ENCODE measurements around the gene ST8SIA4. TPM values are rescaled to one million over a fixed set of nuclear protein-coding genes. Genes with fewer than 3 reads are reported as not detected.

Gene ST8SIA4
- total and polyA plus RNA-seq, 3 donors from 2014 or later: 0.39 to 0.94 (median 0.93) TPM

DNA sequence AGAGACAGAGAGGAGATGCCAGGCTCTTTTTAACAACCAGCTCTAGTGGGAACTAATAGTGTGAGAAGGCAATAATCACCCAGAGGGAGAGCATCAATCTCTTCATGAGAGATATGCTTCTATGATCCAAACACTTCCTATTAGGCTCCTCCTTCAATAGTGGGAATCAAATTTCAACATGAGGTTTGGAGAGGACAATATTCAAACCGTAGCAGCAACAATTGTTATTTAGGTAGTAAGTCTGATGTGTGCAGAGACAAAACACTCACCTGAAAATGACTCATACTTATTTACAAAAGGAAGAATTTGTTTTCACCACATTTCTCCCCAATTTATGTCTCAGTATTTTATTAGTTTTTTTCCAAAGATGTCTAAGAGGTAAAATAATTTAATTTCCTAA, 144.3 kb downstream of the ST8SIA4 start:
- no peak for DNase-seq
- Histone ChIP-seq H3K27ac (no peak overlapping the region), H3K4me1 (no peaks in the 10 kb centered on the region), H3K9me3 (no peaks in the 10 kb centered on the region), H3K36me3 (ENCODE audit: low read depth, missing control alignments) (no peaks in the 10 kb centered on the region), H3K4me3 (no peak overlapping the region), H3K27me3 (no peaks in the 10 kb centered on the region)
- 56 to 65% methylated on average over 1 of the region's 1 CpG for WGBS, 2 donors
- no peak for TF ChIP-seq CTCF (IDR thresholded peaks at IDR 0.05)
- intact Hi-C loops (cut with DNase I; ENCODE audit: low total_unique reads): no loop called here

DNA sequence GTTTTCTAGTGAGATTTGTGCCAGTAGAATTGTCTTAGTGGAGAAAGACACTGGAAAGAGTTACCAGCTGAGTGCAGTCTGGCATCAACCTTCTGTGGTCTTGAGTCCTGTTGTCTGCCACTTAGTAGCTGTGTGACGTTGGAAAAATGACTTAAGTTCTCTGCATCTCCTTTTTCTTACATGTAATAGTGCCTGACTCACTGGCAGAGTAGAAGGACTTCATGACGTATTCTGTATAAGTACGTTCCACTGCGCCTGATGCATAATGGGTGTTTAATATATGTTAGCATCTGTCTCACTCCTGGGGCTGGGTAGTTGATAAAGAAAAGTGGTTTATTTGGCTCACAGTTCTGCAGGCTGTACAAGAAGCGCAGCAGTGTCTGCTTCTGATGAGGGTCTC, 144.8 kb downstream of the ST8SIA4 start:
- intact Hi-C loops (cut with DNase I; ENCODE audit: low total_unique reads): no loop called here

DNA sequence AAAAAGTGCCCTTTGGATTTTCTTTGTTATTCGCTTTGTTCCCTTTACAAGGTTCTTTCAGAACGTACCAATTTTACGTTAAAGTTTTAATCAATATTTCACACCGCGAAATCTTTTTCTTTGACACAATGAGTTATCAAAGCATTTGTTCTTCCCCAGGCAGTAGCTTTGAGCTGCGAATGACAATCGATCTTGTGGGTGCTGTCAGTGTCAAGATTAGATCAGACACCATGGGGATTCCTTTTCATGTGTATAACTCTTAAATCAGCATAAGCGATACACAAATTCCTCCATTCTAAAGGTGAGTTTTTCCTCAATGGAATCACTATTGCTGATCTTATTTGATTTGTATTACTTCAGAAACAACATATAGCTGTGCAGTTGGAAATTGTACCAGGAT, 145.5 kb downstream of the ST8SIA4 start:
- intact Hi-C loops (cut with DNase I; ENCODE audit: low total_unique reads): no loop called here
- no peak for DNase-seq
- Histone ChIP-seq H3K4me1 (no peaks in the 10 kb centered on the region), H3K9me3 (no peaks in the 10 kb centered on the region), H3K4me3 (no peak overlapping the region), H3K27ac (no peak overlapping the region), H3K27me3 (no peaks in the 10 kb centered on the region), H3K36me3 (ENCODE audit: low read depth, missing control alignments) (no peaks in the 10 kb centered on the region)
- whole genome bisulfite sequencing, 2 donors: 54 to 68% methylated on average over 8 of the region's 8 CpGs
- no peak for TF ChIP-seq CTCF (IDR thresholded peaks at IDR 0.05)
- no peak for TF ChIP-seq POLR2A (IDR thresholded peaks at IDR 0.05)

More for the DNA sequence above, 144.8 kb downstream of the ST8SIA4 start:
- H3K9me3 ChIP-seq: no peaks in the 10 kb centered on the region
- no peaks in the 10 kb centered on the region for H3K4me1 ChIP-seq
- 93 to 97% methylated on average over 5 of the region's 5 CpGs for WGBS, 2 donors
- DNase-seq: no peak
- H3K27ac ChIP-seq: no peak overlapping the region
- H3K36me3 ChIP-seq (ENCODE audit: low read depth, missing control alignments): no peaks in the 10 kb centered on the region
- H3K27me3 ChIP-seq: no peaks in the 10 kb centered on the region
- TF ChIP-seq POLR2A (IDR thresholded peaks at IDR 0.05) (no peak), CTCF (IDR thresholded peaks at IDR 0.05) (no peak)
- no peak overlapping the region for H3K4me3 ChIP-seq

MicroRNAs within 50 kb of the gene (microRNA counts, 767-probe panel; counts per million panel counts)
- 0 to 152 counts per million in 2 donors for microRNA hsa-miR-548p

Small RNA genes lying within 50 kb of the gene (microRNA-seq; reads per million reads assigned to microRNA genes)
- 0 reads per million in 2 donors for gene MIR548P (ENCODE audit: borderline number of aligned reads in 2 of 2, borderline replicate concordance in 1 of 2)

Small RNA genes lying within 50 kb of the gene (small RNA-seq; reads per million reads assigned to genes)
- gene MIR548P: 0 reads per million in 2 donors
